CD4-positive, alpha-beta T cell treated with Interleukin-6 at 100 ng/mL for 8 hours (primary cell): ENCODE results near the gene NPSR1.
"Not testable (repeated sequence)": the region's sequence is repeated elsewhere in the genome, so short reads cannot be mapped to it uniquely, and the experiment has no call there.

ENCODE experiments used
- DNase-seq: peaks from one replicate; pipeline ENCODE4 v3.0.0-alpha.2; 2020; ENCODE audit warnings: mixed read lengths, low spot score

NPSR1 gene

GRCh38 chr7:34657632-34658268, at the start of gene NPSR1:
Gene NPSR1 (plus strand): TSS chr7:34658218. CDS start chr7:34658413, 195 bp downstream.
- DNase-seq: no peak

- DNase-seq: no peak
These were observed 45.4 kb upstream of the NPSR1 start for GRCh38 chr7:34612661-34613060.

GRCh38 chr7:34620425-34620824, 37.6 kb upstream of the NPSR1 start:
- DNase-seq: no peak

- DNase-seq: no peak
These were observed 35.8 kb upstream of the NPSR1 start for GRCh38 chr7:34622182-34622581.

GRCh38 chr7:34622771-34623250, 35.2 kb upstream of the NPSR1 start:
- DNase-seq: no peak

- DNase-seq: not testable (repeated sequence)
These were observed 29.4 kb upstream of the NPSR1 start for GRCh38 chr7:34628618-34629017.

- no peak for DNase-seq
These were observed 5.2 kb upstream of the NPSR1 start for GRCh38 chr7:34652809-34653208.

- no peak for DNase-seq
These were observed 4.2 kb upstream of the NPSR1 start for GRCh38 chr7:34653787-34654186.

- DNase-seq: no peak
These were observed 2.6 kb upstream of the NPSR1 start for GRCh38 chr7:34655384-34655783.

- DNase-seq: no peak
These were observed 2.0 kb upstream of the NPSR1 start for GRCh38 chr7:34656041-34656440.

GRCh38 chr7:34659472-34660075, 1.6 kb downstream of the NPSR1 start:
- DNase-seq: no peak

GRCh38 chr7:34662058-34662708, 4.2 kb downstream of the NPSR1 start:
- DNase-seq: no peak

GRCh38 chr7:34664755-34665154, 6.7 kb downstream of the NPSR1 start:
- DNase-seq: no peak

- no peak for DNase-seq
These were observed 14.4 kb downstream of the NPSR1 start for GRCh38 chr7:34672430-34672829.

GRCh38 chr7:34673066-34673465, 15.0 kb downstream of the NPSR1 start:
- DNase-seq: no peak

- no peak for DNase-seq
These were observed 17.8 kb downstream of the NPSR1 start for GRCh38 chr7:34675749-34676374.

GRCh38 chr7:34677491-34677890, 19.5 kb downstream of the NPSR1 start:
- DNase-seq: no peak

GRCh38 chr7:34687529-34687928, 29.5 kb downstream of the NPSR1 start:
- DNase-seq: no peak

- DNase-seq: no peak
These were observed 38.4 kb downstream of the NPSR1 start for GRCh38 chr7:34696415-34696814.

GRCh38 chr7:34709771-34710170, 51.8 kb downstream of the NPSR1 start:
- no peak for DNase-seq

- DNase-seq: no peak
These were observed 60.8 kb downstream of the NPSR1 start for GRCh38 chr7:34718867-34719266.

- DNase-seq: no peak
These were observed 61.6 kb downstream of the NPSR1 start for GRCh38 chr7:34719636-34720035.

- DNase-seq: no peak
These were observed 62.3 kb downstream of the NPSR1 start for GRCh38 chr7:34720289-34720688.
